Adrenal gland (tissue), 12 donors: ENCODE results near the gene ARID5B. TPM values are rescaled to one million over a fixed set of nuclear protein-coding genes. Genes with fewer than 3 reads are reported as not detected.

Experiments
- DNase-seq, 7 donors: peaks; one replicate each; pipeline ENCODE4 v3.0.0-alpha.2; 2019 to 2020
- H3K27ac ChIP-seq, 5 donors: fragments of 200-600 bp; sonication (generic) in 4 of 5; 1 replicate in 3 of 5; 2 replicates in 2 of 5; pipeline versions ENCODE4 v1.5.1 to v1.8.0; 2016 to 2020; ENCODE audit warnings: mild to moderate bottlenecking in 1 of 5
- H3K27me3 ChIP-seq: fragments of 200-600 bp; 2 replicates; pipeline ENCODE4 v1.8.0; 2021
- H3K36me3 ChIP-seq, 2 donors: fragments of 200-600 bp; replicated peaks in 1 of 2; 1 replicate in 1 of 2; 2 replicates in 1 of 2; pipeline versions ENCODE4 v1.5.1 to v1.8.0; 2018 to 2022
- H3K4me1 ChIP-seq, 2 donors: fragments of 200-600 bp; replicated peaks in 1 of 2; 1 replicate in 1 of 2; 2 replicates in 1 of 2; pipeline versions ENCODE4 v1.5.1 to v1.8.0; 2018 to 2021
- H3K4me3 ChIP-seq, 4 donors: fragments of 200-600 bp; sonication (generic) in 3 of 4; one replicate each; pipeline ENCODE4 v1.5.1; 2016 to 2018
- H3K9me3 ChIP-seq, 3 donors: fragments of 200-600 bp; sonication (generic) in 1 of 3; replicated peaks in 1 of 3; 1 replicate in 2 of 3; 2 replicates in 1 of 3; pipeline versions ENCODE4 v1.5.1 to v1.8.0; 2016 to 2021
- CTCF ChIP-seq, 6 experiments: fragments of 450-650 bp in 4 of 6; fragments of 200-600 bp in 2 of 6; sonication (generic) in 1 of 6; IDR thresholded peaks; 1 replicate in 5 of 6; 2 replicates in 1 of 6; pipeline versions ENCODE4 v1.5.1 to v1.8.0; 2016 to 2021; ENCODE audit warnings: antibody characterized with exemption in 6 of 6, mild to moderate bottlenecking in 2 of 6, moderate library complexity in 1 of 6
- POLR2A ChIP-seq, 2 donors: fragments of 450-650 bp; IDR thresholded peaks; one replicate each; pipeline ENCODE4 v1.6.1; 2017; ENCODE audit warnings: antibody characterized with exemption in 2 of 2, mild to moderate bottlenecking in 2 of 2, moderate library complexity in 1 of 2
- WGBS, 4 donors: extraction: QIAGEN DNeasy Blood & Tissue Kit in 2 of 4; methylation state at CpG; one replicate each; pipeline versions ENCODE4 v1.1.5 to v1.1.7; 2013 to 2017; 5-methylcytosine and 5-hydroxymethylcytosine counted together
- intact Hi-C, 2 donors: fragments of 100-400 bp; cut with DNase I; formaldehyde crosslinking; loops; one replicate each; pipeline versions ENCODE4 v1.14.1 to v1.15.0; 2022 to 2023
- polyA plus RNA-seq, 3 donors: library from polyadenylated mRNA; stranded (reverse); fragments of 200-250 nt in 2 of 3; fragments of 350-450 nt in 1 of 3; fragmentation: Illumina TruSeq in 1 of 3; extraction: RNeasy Lipid Tissue Mini Kit (QIAGEN cat#74804) in 1 of 3; gene quantifications; one replicate each; pipeline ENCODE4 v1.2.3, GENCODE V29; 2013 to 2014
- total RNA-seq, 9 donors: library from RNA; depleted of rRNA in 4 of 9; stranded (reverse); fragments of >200 nt in 4 of 9; fragments of 120-200 nt in 1 of 9; fragmentation: NEBNext Ultra II Directional in 1 of 9; extraction: Animal tissue kit (Norgen Biotek cat#: 25700) in 1 of 9; gene quantifications; one replicate each; pipeline versions ENCODE4 v1.1.0 to v1.2.4, GENCODE V29; 2013 to 2023
- donor health status: healthy with polysubstance abuse.
- donor health status: Bipolar disorder and iron deficiency.
- donor health status: DM: yes; HTN: yes; CAD: no.
- donor health status: DM: no; HTN: no; CAD: no.
- donor health status: DM: no; HTN: no; CAD: no.
- donor health status: DM: yes; HTN: yes; CAD: no.

The ARID5B gene
- total and polyA plus RNA-seq, 12 donors, result 5.7 to 42.4 (median 23.8) TPM

DNA sequence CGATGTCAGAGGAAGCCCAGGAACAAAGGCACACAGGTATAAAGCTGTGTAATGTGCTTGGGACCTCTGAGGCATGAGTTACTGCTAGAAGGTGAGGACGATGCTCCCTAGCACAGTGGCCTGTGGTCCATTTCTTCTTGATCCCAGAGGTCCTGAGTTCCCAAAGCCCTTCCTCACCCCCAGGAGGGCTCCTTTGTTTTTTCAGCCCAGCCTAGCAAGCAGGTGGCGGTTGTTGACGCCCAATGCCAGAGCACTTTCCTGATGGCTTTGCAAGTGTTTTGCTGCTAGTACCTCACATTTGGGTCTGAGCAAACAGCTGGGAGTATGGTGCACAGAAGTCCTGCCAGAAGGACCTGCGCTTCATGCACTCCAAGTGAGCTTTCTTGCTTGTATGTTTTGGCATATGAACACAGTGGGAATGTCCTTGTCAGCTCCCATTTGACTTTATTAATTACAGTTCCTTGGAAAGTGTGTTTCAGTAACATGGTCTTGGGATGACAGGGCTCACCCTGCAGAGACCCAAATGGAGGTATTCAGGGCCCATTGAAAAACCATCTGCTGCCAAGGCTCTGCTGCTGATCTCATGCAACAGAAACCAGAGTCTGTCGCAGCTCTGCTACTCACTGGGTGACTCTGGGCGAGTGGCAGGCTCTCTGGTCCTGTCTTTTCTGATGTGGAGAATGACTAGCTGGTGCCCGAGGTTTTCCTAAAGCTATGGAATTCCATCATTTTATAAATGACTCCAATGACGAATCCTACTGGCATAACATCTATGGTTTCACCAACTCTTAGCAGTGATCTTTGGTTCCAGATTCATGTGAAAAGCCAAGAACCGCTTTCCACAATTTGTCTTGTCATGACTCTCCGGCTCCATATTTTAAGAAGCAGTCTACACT, 134.9 kb downstream of the ARID5B start:
- intact Hi-C loops, result no loop called here
- H3K4me3 ChIP-seq, result no peak overlapping the region
- 81 to 93% (median 88%) methylated on average over 10 to 11 of the region's 11 CpGs for WGBS, 4 donors
- no peak for TF ChIP-seq POLR2A (IDR thresholded peaks at IDR 0.05)
- TF ChIP-seq CTCF (IDR thresholded peaks at IDR 0.05), result no peak
- no peak for DNase-seq
- H3K36me3 ChIP-seq, result no peaks in the 10 kb centered on the region
- H3K9me3 ChIP-seq, result no peaks in the 10 kb centered on the region
- peak overlapping the region in 1 of 5 donors; percentile 32 for H3K27ac ChIP-seq
- peaks cover 9 to 29% of the 10 kb centered on the region in 2 donors for H3K4me1 ChIP-seq
- no peaks in the 10 kb centered on the region for H3K27me3 ChIP-seq

- Histone ChIP-seq H3K27ac (peak overlapping the region in 1 of 5 donors; percentile 32), H3K27me3 (no peaks in the 10 kb centered on the region), H3K9me3 (no peaks in the 10 kb centered on the region), H3K4me3 (no peak overlapping the region), H3K4me1 (peaks cover 9 to 33% of the 10 kb centered on the region in 2 donors), H3K36me3 (no peaks in the 10 kb centered on the region)
- no peak for DNase-seq
- intact Hi-C loops, result no loop called here
- no peak for TF ChIP-seq POLR2A (IDR thresholded peaks at IDR 0.05)
- no peak for TF ChIP-seq CTCF (IDR thresholded peaks at IDR 0.05)
- WGBS, 4 donors, result 80 to 86% (median 83%) methylated on average over 8 of the region's 8 CpGs
Observed at GRCh38 chr10:62037166-62037831, 135.8 kb downstream of the ARID5B start.

- H3K27ac ChIP-seq, result peak overlapping the region in 1 of 5 donors; percentile 32
- no peaks in the 10 kb centered on the region for H3K9me3 ChIP-seq
- no peaks in the 10 kb centered on the region for H3K36me3 ChIP-seq
- peaks cover 9 to 33% of the 10 kb centered on the region in 2 donors for H3K4me1 ChIP-seq
- intact Hi-C loops, result loop anchor here in 1 of 2 donors (2.0 kb wide), 1 partner anchor 207 kb away; no protein-coding TSS in a partner anchor
- no peak for TF ChIP-seq CTCF (IDR thresholded peaks at IDR 0.05)
- no peak for TF ChIP-seq POLR2A (IDR thresholded peaks at IDR 0.05)
- no peak overlapping the region for H3K4me3 ChIP-seq
- H3K27me3 ChIP-seq, result no peaks in the 10 kb centered on the region
- DNase-seq, result no peak
Observed at GRCh38 chr10:62037890-62038608, 136.6 kb downstream of the ARID5B start.
